HUES6 (cell line): ENCODE measurements around the gene TRIM61.
"Not testable (repeated sequence)": the region's sequence is repeated elsewhere in the genome, so short reads cannot be mapped to it uniquely, and the experiment has no call there.

Experiments used
- H3K27ac ChIP-seq: 2 replicates; pipeline ENCODE4 v1.7.0; 2013; ENCODE audit warnings: low read depth, mild to moderate bottlenecking, low read length, inconsistent platforms
- H3K27me3 ChIP-seq: 2 replicates; pipeline ENCODE4 v1.6.1; 2013; ENCODE audit warnings: low read length; ENCODE audit not compliant: control insufficient read depth, insufficient read depth
- H3K36me3 ChIP-seq: 2 replicates; pipeline ENCODE4 v1.6.1; 2013; ENCODE audit warnings: low read length; ENCODE audit not compliant: control insufficient read depth, insufficient read depth
- H3K4me1 ChIP-seq: 2 replicates; pipeline ENCODE4 v1.6.1; 2013; ENCODE audit warnings: low read length; ENCODE audit not compliant: control insufficient read depth, insufficient read depth
- H3K4me3 ChIP-seq: 2 replicates; pipeline ENCODE4 v1.5.1; 2013; ENCODE audit warnings: low read depth, low read length
- H3K9ac ChIP-seq: one replicate; pipeline ENCODE4 v1.6.1; 2013; ENCODE audit warnings: mild to moderate bottlenecking, low read length
- H3K9me3 ChIP-seq: 2 replicates; pipeline ENCODE4 v1.6.1; 2013; ENCODE audit warnings: low read depth, low read length; ENCODE audit not compliant: control insufficient read depth, insufficient read depth

Gene TRIM61

GRCh38 chr4:164935865-164936606 lies 41.4 kb downstream of the TRIM61 start:
- H3K4me1 ChIP-seq: peaks cover 17% of the 10 kb centered on the region
- H3K27ac ChIP-seq, H3K27me3 ChIP-seq, H3K4me3 ChIP-seq, H3K9me3 ChIP-seq, H3K36me3 ChIP-seq, H3K9ac ChIP-seq: not testable (repeated sequence)

- Histone ChIP-seq H3K4me3 (no peak overlapping the region), H3K36me3 (no peaks in the 10 kb centered on the region), H3K27me3 (no peaks in the 10 kb centered on the region), H3K27ac (no peak overlapping the region), H3K9ac (no peak overlapping the region), H3K4me1 (peaks cover 17% of the 10 kb centered on the region), H3K9me3 (no peaks in the 10 kb centered on the region)
These were observed 42.1 kb downstream of the TRIM61 start for GRCh38 chr4:164935363-164935762.

- Histone ChIP-seq H3K9ac (no peak overlapping the region), H3K27ac (no peak overlapping the region), H3K4me3 (no peak overlapping the region), H3K27me3 (no peaks in the 10 kb centered on the region), H3K9me3 (no peaks in the 10 kb centered on the region), H3K36me3 (no peaks in the 10 kb centered on the region), H3K4me1 (peaks cover 17% of the 10 kb centered on the region)
These were observed 44.2 kb downstream of the TRIM61 start for GRCh38 chr4:164933244-164933643.

GRCh38 chr4:164931551-164932324 lies 45.7 kb downstream of the TRIM61 start:
- Histone ChIP-seq H3K27me3 (no peaks in the 10 kb centered on the region), H3K4me1 (peaks cover 6% of the 10 kb centered on the region; the same call in 1 of the 2 replicates), H3K9ac (no peak overlapping the region), H3K36me3 (no peaks in the 10 kb centered on the region), H3K27ac (no peak overlapping the region), H3K9me3 (no peaks in the 10 kb centered on the region), H3K4me3 (no peak overlapping the region)

- Histone ChIP-seq H3K4me3 (no peak overlapping the region), H3K9me3 (no peaks in the 10 kb centered on the region)
These were observed 46.8 kb downstream of the TRIM61 start for GRCh38 chr4:164930647-164931046.

GRCh38 chr4:164927101-164927500 lies 50.4 kb downstream of the TRIM61 start:
- H3K9ac ChIP-seq, H3K9me3 ChIP-seq, H3K36me3 ChIP-seq, H3K4me3 ChIP-seq, H3K27me3 ChIP-seq, H3K27ac ChIP-seq, H3K4me1 ChIP-seq: not testable (repeated sequence)

More at GRCh38 chr4:164930647-164931046, 46.8 kb downstream of the TRIM61 start:
- Histone ChIP-seq H3K9ac (no peak overlapping the region), H3K4me1 (no peaks in the 10 kb centered on the region), H3K27me3 (no peaks in the 10 kb centered on the region), H3K36me3 (no peaks in the 10 kb centered on the region), H3K27ac (no peak overlapping the region)

- Histone ChIP-seq H3K36me3 (no peaks in the 10 kb centered on the region), H3K9ac (no peak overlapping the region), H3K9me3 (no peaks in the 10 kb centered on the region), H3K4me1 (no peaks in the 10 kb centered on the region), H3K27ac (no peak overlapping the region), H3K4me3 (no peak overlapping the region), H3K27me3 (no peaks in the 10 kb centered on the region)
These were observed 51.2 kb downstream of the TRIM61 start for GRCh38 chr4:164926301-164926700.

- Histone ChIP-seq H3K9me3 (no peaks in the 10 kb centered on the region), H3K9ac (no peak overlapping the region), H3K27ac (no peak overlapping the region), H3K36me3 (no peaks in the 10 kb centered on the region), H3K27me3 (no peaks in the 10 kb centered on the region), H3K4me3 (no peak overlapping the region), H3K4me1 (no peaks in the 10 kb centered on the region)
These were observed 52.7 kb downstream of the TRIM61 start for GRCh38 chr4:164924670-164925238.

GRCh38 chr4:164918956-164919355 lies 58.5 kb downstream of the TRIM61 start:
- no peak overlapping the region for H3K9ac ChIP-seq
- no peaks in the 10 kb centered on the region for H3K36me3 ChIP-seq
- H3K27ac ChIP-seq: no peak overlapping the region
- H3K9me3 ChIP-seq: no peaks in the 10 kb centered on the region
- no peaks in the 10 kb centered on the region for H3K4me1 ChIP-seq
- no peaks in the 10 kb centered on the region for H3K27me3 ChIP-seq
- no peak overlapping the region for H3K4me3 ChIP-seq
